ENCODE data around the gene RBMX. TPM values are rescaled to one million over a fixed set of nuclear protein-coding genes. Genes with fewer than 3 reads are reported as not detected.
"Not testable (repeated sequence)": the region's sequence is repeated elsewhere in the genome, so short reads cannot be mapped to it uniquely, and the experiment has no call there.

Gene RBMX
- total RNA-seq, 2 donors from 2014 or later: 103 to 139 TPM

GRCh38 chrX:136899221-136899620 is 18.7 kb upstream of the RBMX start:
- H3K36me3 ChIP-seq: no peaks in the 10 kb centered on the region
- no peak overlapping the region for H3K27ac ChIP-seq
- H3K9ac ChIP-seq (ENCODE audit: low read depth in 2 of 2, low read length in 2 of 2): no peak overlapping the region
- no peak for DNase-seq
- TF ChIP-seq CTCF (IDR thresholded peaks at IDR 0.05): no peak
- intact Hi-C loops (cut with DNase I): no loop called here
- H3K4me3 ChIP-seq: no peak overlapping the region
- no peaks in the 10 kb centered on the region for H3K27me3 ChIP-seq
- no peaks in the 10 kb centered on the region for H3K4me1 ChIP-seq
- H3K9me3 ChIP-seq: no peaks in the 10 kb centered on the region

- H3K4me3 ChIP-seq; H3K27me3 ChIP-seq; DNase-seq; H3K36me3 ChIP-seq; H3K9me3 ChIP-seq; H3K27ac ChIP-seq; H3K9ac ChIP-seq (ENCODE audit: low read depth in 2 of 2, low read length in 2 of 2); H3K4me1 ChIP-seq; intact Hi-C loops (cut with DNase I): not testable (repeated sequence)
Measured at GRCh38 chrX:136898752-136899151, 18.2 kb upstream of the RBMX start.

- intact Hi-C loops (cut with DNase I): no loop called here
- Histone ChIP-seq H3K4me1 (no peaks in the 10 kb centered on the region), H3K36me3 (no peaks in the 10 kb centered on the region), H3K27ac (no peak overlapping the region), H3K9ac (ENCODE audit: low read depth in 2 of 2, low read length in 2 of 2) (no peak overlapping the region), H3K9me3 (no peaks in the 10 kb centered on the region), H3K27me3 (no peaks in the 10 kb centered on the region), H3K4me3 (no peak overlapping the region)
- DNase-seq: no peak
- no peak for TF ChIP-seq CTCF (IDR thresholded peaks at IDR 0.05)
Measured at GRCh38 chrX:136896121-136896914, 15.8 kb upstream of the RBMX start.

GRCh38 chrX:136892412-136892811 is 11.9 kb upstream of the RBMX start:
- no peaks in the 10 kb centered on the region for H3K27me3 ChIP-seq
- TF ChIP-seq CTCF (IDR thresholded peaks at IDR 0.05): no peak
- no peaks in the 10 kb centered on the region for H3K36me3 ChIP-seq
- intact Hi-C loops (cut with DNase I): no loop called here
- no peaks in the 10 kb centered on the region for H3K9me3 ChIP-seq
- H3K9ac ChIP-seq (ENCODE audit: low read depth in 2 of 2, low read length in 2 of 2): no peak overlapping the region
- DNase-seq: no peak
- no peak overlapping the region for H3K27ac ChIP-seq
- no peak overlapping the region for H3K4me3 ChIP-seq
- H3K4me1 ChIP-seq: no peaks in the 10 kb centered on the region

GRCh38 chrX:136890596-136890995 is 10.1 kb upstream of the RBMX start:
- H3K9ac ChIP-seq (ENCODE audit: low read depth in 2 of 2, low read length in 2 of 2); intact Hi-C loops (cut with DNase I); H3K36me3 ChIP-seq; H3K4me3 ChIP-seq; H3K27ac ChIP-seq; DNase-seq; H3K4me1 ChIP-seq; H3K9me3 ChIP-seq; H3K27me3 ChIP-seq: not testable (repeated sequence)

GRCh38 chrX:136889269-136889668 is 8.7 kb upstream of the RBMX start:
- TF ChIP-seq CTCF (IDR thresholded peaks at IDR 0.05): no peak

More at GRCh38 chrX:136889269-136889668, 8.7 kb upstream of the RBMX start:
- Histone ChIP-seq H3K36me3 (no peaks in the 10 kb centered on the region), H3K9me3 (no peaks in the 10 kb centered on the region), H3K4me3 (no peak overlapping the region), H3K27ac (no peak overlapping the region), H3K4me1 (no peaks in the 10 kb centered on the region), H3K27me3 (no peaks in the 10 kb centered on the region), H3K9ac (ENCODE audit: low read depth in 2 of 2, low read length in 2 of 2) (no peak overlapping the region)
- no peak for DNase-seq
- intact Hi-C loops (cut with DNase I): no loop called here

Data from colonic mucosa (tissue), 4 donors.